HepG2 (cell line): ENCODE data around the gene CASP12. TPM values are rescaled to one million over a fixed set of nuclear protein-coding genes. Genes with fewer than 3 reads are reported as not detected.

Experiments used
- ATAC-seq: fragments of 200-7000 bp; cut with Tn5 transposase; 3 replicates; pipeline ENCODE4 v1.9.1; 2020; ENCODE audit warnings: mild to moderate bottlenecking, moderate library complexity
- BruUV-seq: library from RNA; stranded (reverse); fragments of 400-500 nt; replicated peaks from 2 replicates; lab custom pipeline; 2021; lab: Mats Ljungman, UMichigan
- CTCF ChIA-PET: fragments of 300-600 bp; formaldehyde crosslinking; extraction: SDS; loops from one replicate; lab custom pipeline; 2021; ENCODE audit warnings: low total read pairs, inconsistent platforms, low intra/inter-chr PET ratio; lab: Yijun Ruan, JAX
- POLR2A ChIA-PET: fragments of 350-600 bp; sonication (Branson Sonifier 250); formaldehyde crosslinking; loops from one replicate; lab custom pipeline; 2020; ENCODE audit warnings: antibody characterized with exemption, inconsistent platforms; lab: Yijun Ruan, JAX
- DNase-seq: peaks from one replicate; pipeline ENCODE4 v3.0.0-alpha.2; 2015; ENCODE audit warnings: low spot score
- FAIRE-seq: peaks from 3 replicates; lab custom pipeline; 2011; peaks lifted over from hg19 to GRCh38; lab: Jason Lieb, UNC
- H2AFZ ChIP-seq: one replicate; pipeline ENCODE4 v1.6.1; 2011; ENCODE audit warnings: low read length, inconsistent platforms
- H3K27ac ChIP-seq: fragments of 300-600 bp; 3 replicates; pipeline ENCODE4 v1.8.0; 2011; ENCODE audit warnings: mixed run types, mild to moderate bottlenecking, mixed read lengths, low read length, inconsistent platforms; ENCODE audit not compliant: insufficient read depth; ENCODE audit errors: extremely low read length
- H3K27me3 ChIP-seq, 2 experiments: fragments of 200-600 bp in 1 of 2; 2 replicates in 1 of 2; 3 replicates in 1 of 2; pipeline versions ENCODE4 v1.6.0 to v1.8.0; 2011; ENCODE audit warnings: low read length in 2 of 2, mild to moderate bottlenecking in 2 of 2, moderate library complexity in 2 of 2, inconsistent platforms in 1 of 2; ENCODE audit not compliant: insufficient read depth in 2 of 2, control insufficient read depth in 1 of 2
- H3K36me3 ChIP-seq, 2 experiments: fragments of 200-600 bp in 1 of 2; replicated peaks in 1 of 2; 2 replicates in 1 of 2; 3 replicates in 1 of 2; pipeline versions ENCODE4 v1.5.1 to v1.8.0; 2011; ENCODE audit warnings: low read length in 2 of 2, inconsistent platforms in 1 of 2; ENCODE audit not compliant: insufficient read depth in 2 of 2, control insufficient read depth in 1 of 2
- H3K4me1 ChIP-seq: 2 replicates; pipeline ENCODE4 v1.5.1; 2012; ENCODE audit warnings: low read length, inconsistent platforms; ENCODE audit not compliant: insufficient read depth
- H3K4me2 ChIP-seq: 2 replicates; pipeline ENCODE4 v1.6.0; 2011; ENCODE audit warnings: low read depth, low read length, inconsistent platforms
- H3K4me3 ChIP-seq, 3 experiments: fragments of 200-600 bp in 1 of 3; sonication (generic), shearing (Covaris generic) in 1 of 3; replicated peaks in 1 of 3; 2 replicates each; pipeline ENCODE4 v1.5.1; 2011 to 2016; ENCODE audit warnings: low read length in 3 of 3, inconsistent platforms in 2 of 3, low read depth in 2 of 3, mild to moderate bottlenecking in 2 of 3, control low read depth in 1 of 3, mixed read lengths in 1 of 3; ENCODE audit not compliant: insufficient read depth in 1 of 3
- H3K79me2 ChIP-seq: one replicate; pipeline ENCODE4 v1.6.1; 2011; ENCODE audit warnings: low read length, inconsistent platforms; ENCODE audit not compliant: insufficient read depth
- H3K9ac ChIP-seq: 2 replicates; pipeline ENCODE4 v1.6.0; 2011; ENCODE audit warnings: mild to moderate bottlenecking, low read depth, low read length, inconsistent platforms; ENCODE audit not compliant: insufficient read depth
- H3K9me3 ChIP-seq: 2 replicates; pipeline ENCODE4 v1.5.1; 2012; ENCODE audit warnings: mild to moderate bottlenecking, low read length
- H4K20me1 ChIP-seq: 2 replicates; pipeline ENCODE4 v1.6.0; 2011; ENCODE audit warnings: inconsistent platforms, mild to moderate bottlenecking, low read length, moderate library complexity; ENCODE audit not compliant: insufficient read depth
- BATF2 ChIP-seq: sonication (generic); formaldehyde crosslinking; IDR thresholded peaks from 2 replicates; pipeline ENCODE4 v1.8.0; 2022; ENCODE audit warnings: mild to moderate bottlenecking, missing genetic modification reagents, moderate library complexity
- MTA1 ChIP-seq: sonication (generic); formaldehyde crosslinking; IDR thresholded peaks from 2 replicates; pipeline ENCODE4 v1.4.0; 2020; ENCODE audit warnings: missing genetic modification reagents, mild to moderate bottlenecking, borderline replicate concordance
- TFE3 ChIP-seq: IDR thresholded peaks from 2 replicates; pipeline ENCODE4 v1.6.1; 2016
- ZFP36L1 ChIP-seq: sonication (generic); formaldehyde crosslinking; IDR thresholded peaks from 2 replicates; pipeline ENCODE4 v1.8.0; 2022; ENCODE audit warnings: mild to moderate bottlenecking, missing genetic modification reagents, moderate library complexity
- ZNF160 ChIP-seq: sonication (generic); formaldehyde crosslinking; IDR thresholded peaks from 2 replicates; pipeline ENCODE4 v1.8.0; 2022; ENCODE audit warnings: mild to moderate bottlenecking, inconsistent platforms, missing genetic modification reagents
- ZNF597 ChIP-seq: sonication (generic); formaldehyde crosslinking; IDR thresholded peaks from 2 replicates; pipeline ENCODE4 v1.5.0; 2020; ENCODE audit warnings: missing genetic modification reagents
- WGBS: methylation state at CpG from one replicate; pipeline ENCODE4 v1.1.6; 2017; ENCODE audit warnings: low lambda C conversion rate; 5-methylcytosine and 5-hydroxymethylcytosine counted together
- in situ Hi-C: cut with HindIII; loops from 2 replicates; pipeline ENCODE4 v1.10.0; 2017; ENCODE audit warnings: low pct_unique_long_range_greater_than_20kb; ENCODE audit not compliant: extremely low pct_ligation_motif_present
- intact Hi-C: fragments of 100-400 bp; cut with micrococcal nuclease; formaldehyde crosslinking; loops from one replicate; pipeline ENCODE4 v1.10.0; 2022; ENCODE audit not compliant: unreplicated experiment
- polyA plus RNA-seq, 8 experiments: library from polyadenylated mRNA; depleted of rRNA in 3 of 8; stranded (reverse) in 7 of 8; unstranded in 1 of 8; fragments of >200 nt; fragmentation: Illumina TruSeq in 4 of 8; extraction: Trizol in 4 of 8; gene quantifications; 2 replicates each; pipeline versions ENCODE4 v1.2.1 to v1.2.3, GENCODE V29; 2011 to 2016; ENCODE audit warnings: low read depth in 4 of 8, missing spikeins in 1 of 8, mixed read lengths in 1 of 8; ENCODE audit not compliant: insufficient read depth in 1 of 8
- total RNA-seq, 5 experiments: library from RNA; depleted of rRNA; stranded (reverse); fragments of >200 nt; fragmentation: Illumina TruSeq; extraction: Trizol; gene quantifications; 2 replicates each; pipeline ENCODE4 v1.2.3, GENCODE V29; 2016; ENCODE audit warnings: low read depth in 1 of 5

CASP12 gene
- total and polyA plus RNA-seq, 2 of the 13 experiments (the other 11 are each of a cell fraction or from before 2014, with no cell fraction given): not detected

DNA sequence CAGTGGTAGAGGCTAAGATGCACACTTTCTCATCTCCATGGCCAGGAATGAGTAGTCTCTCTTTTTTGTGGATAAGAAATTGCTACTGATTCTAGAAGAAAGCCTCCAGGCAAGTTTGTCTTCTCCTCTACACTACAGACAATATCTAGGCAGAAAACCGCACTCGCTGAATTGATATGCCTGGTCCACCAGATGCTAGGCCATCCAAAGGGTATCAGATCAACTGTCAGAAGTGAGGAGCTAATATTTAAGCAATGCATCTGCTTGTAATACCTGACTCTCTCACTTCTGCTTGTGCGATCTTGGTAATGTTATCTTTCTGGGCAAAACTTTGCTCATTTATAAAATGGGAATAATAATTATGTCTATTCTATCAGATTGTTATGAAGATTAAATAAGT is 45.0 kb downstream of the CASP12 start (continued):
- TF ChIP-seq TFE3 (CRISPR knock-in tag): no peak
- TF ChIP-seq ZNF160: no peak

DNA sequence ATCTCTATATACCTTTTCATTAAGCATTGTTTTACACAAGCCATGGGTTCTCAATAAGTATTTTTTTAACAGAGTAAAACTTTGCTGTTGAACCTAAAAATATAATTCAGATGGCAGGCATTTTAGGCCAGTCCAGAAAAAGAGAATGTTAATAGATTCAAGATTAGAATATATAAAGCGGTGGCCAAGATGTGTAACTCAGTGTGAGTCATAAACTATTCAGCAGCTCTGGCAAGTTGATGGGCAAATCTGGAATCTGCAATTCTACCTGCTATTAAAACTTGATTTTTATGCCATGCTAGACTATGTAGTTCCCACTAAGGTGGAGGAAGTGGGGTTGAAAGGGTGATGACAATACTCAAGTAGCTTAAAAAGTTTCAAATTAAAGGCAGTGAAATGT is 45.4 kb downstream of the CASP12 start:
- no peak overlapping the region for H2AFZ ChIP-seq
- no peaks in the 10 kb centered on the region for H3K4me1 ChIP-seq
- no peaks in the 10 kb centered on the region for H3K36me3 ChIP-seq
- POLR2A ChIA-PET: no interaction called here
- intact Hi-C loops (no loop called here), in situ Hi-C loops (no loop called here)
- no peak overlapping the region for H3K9ac ChIP-seq
- CTCF ChIA-PET: no interaction called here
- 11% methylated on average over 1 of the region's 1 CpG for WGBS
- H4K20me1 ChIP-seq: no peaks in the 10 kb centered on the region
- no peak overlapping the region for H3K4me3 ChIP-seq
- H3K79me2 ChIP-seq: no peaks in the 10 kb centered on the region
- ATAC-seq (no peak), FAIRE-seq (no peak), DNase-seq (no peak)
- no peaks in the 10 kb centered on the region for H3K27me3 ChIP-seq
- no peaks in the 10 kb centered on the region for H3K9me3 ChIP-seq
- no peak overlapping the region for H3K4me2 ChIP-seq
- no TSS peak for BruUV-seq
- no peak for TF ChIP-seq ZNF597 (CRISPR knock-in tag)
- no peak for TF ChIP-seq BATF2
- no peak for TF ChIP-seq ZFP36L1 (CRISPR knock-in tag)
- no peak for TF ChIP-seq MTA1 (CRISPR knock-in tag)
- H3K27ac ChIP-seq: no peak overlapping the region
